Trophoblast cell (in vitro differentiated cells and primary cell): ENCODE results near the gene GLB1L3.

Source experiments
- DNase-seq, 2 donors: peaks; one replicate each; pipeline ENCODE4 v3.0.0-alpha.2; 2016
- H2AFZ ChIP-seq: 2 replicates; pipeline ENCODE4 v1.6.1; 2013; ENCODE audit warnings: low read length, moderate library complexity, mild to moderate bottlenecking; ENCODE audit not compliant: insufficient read depth, poor library complexity
- H2AK5ac ChIP-seq: 2 replicates; pipeline ENCODE4 v1.6.1; 2013; ENCODE audit warnings: mild to moderate bottlenecking, low read length
- H2BK120ac ChIP-seq: 2 replicates; pipeline ENCODE4 v1.6.1; 2013; ENCODE audit warnings: low read length, mild to moderate bottlenecking, moderate library complexity; ENCODE audit not compliant: insufficient read depth, poor library complexity
- H2BK12ac ChIP-seq: 2 replicates; pipeline ENCODE4 v1.6.1; 2013; ENCODE audit warnings: mild to moderate bottlenecking, low read length, moderate library complexity
- H2BK5ac ChIP-seq: 2 replicates; pipeline ENCODE4 v1.6.1; 2013; ENCODE audit warnings: low read length, low read depth, moderate library complexity, mild to moderate bottlenecking; ENCODE audit not compliant: poor library complexity
- H3K14ac ChIP-seq: 2 replicates; pipeline ENCODE4 v1.6.1; 2013; ENCODE audit warnings: mild to moderate bottlenecking, low read length
- H3K18ac ChIP-seq: 2 replicates; pipeline ENCODE4 v1.6.1; 2013; ENCODE audit warnings: mild to moderate bottlenecking, low read length
- H3K23ac ChIP-seq: 2 replicates; pipeline ENCODE4 v1.6.1; 2013; ENCODE audit warnings: low read length
- H3K27ac ChIP-seq: 2 replicates; pipeline ENCODE4 v1.5.1; 2013; ENCODE audit warnings: low read depth, mild to moderate bottlenecking, inconsistent platforms, low read length, moderate library complexity
- H3K27me3 ChIP-seq: 2 replicates; pipeline ENCODE4 v1.6.1; 2013; ENCODE audit warnings: inconsistent platforms, mild to moderate bottlenecking, low read length, moderate library complexity; ENCODE audit not compliant: insufficient read depth
- H3K36me3 ChIP-seq, 2 experiments: 1 replicate in 1 of 2; 2 replicates in 1 of 2; pipeline ENCODE4 v1.6.1; 2013; ENCODE audit warnings: low read length in 2 of 2, mild to moderate bottlenecking in 2 of 2, moderate library complexity in 1 of 2; ENCODE audit not compliant: insufficient read depth in 2 of 2, control insufficient read depth in 1 of 2
- H3K4ac ChIP-seq: 2 replicates; pipeline ENCODE4 v1.6.1; 2013; ENCODE audit warnings: low read depth, mild to moderate bottlenecking, low read length, moderate library complexity
- H3K4me1 ChIP-seq, 2 experiments: 1 replicate in 1 of 2; 2 replicates in 1 of 2; pipeline ENCODE4 v1.6.1; 2013; ENCODE audit warnings: low read length in 2 of 2, mild to moderate bottlenecking in 2 of 2, moderate library complexity in 1 of 2; ENCODE audit not compliant: insufficient read depth in 2 of 2, control insufficient read depth in 1 of 2
- H3K4me2 ChIP-seq: 2 replicates; pipeline ENCODE4 v1.6.1; 2013; ENCODE audit warnings: inconsistent platforms, mild to moderate bottlenecking, low read length, moderate library complexity
- H3K4me3 ChIP-seq: 2 replicates; pipeline ENCODE4 v1.5.1; 2013; ENCODE audit warnings: mild to moderate bottlenecking, low read depth, low read length, inconsistent platforms
- H3K79me1 ChIP-seq: one replicate; pipeline ENCODE4 v1.6.1; 2013; ENCODE audit warnings: low read length
- H3K79me2 ChIP-seq: 2 replicates; pipeline ENCODE4 v1.6.1; 2013; ENCODE audit warnings: low read length, mild to moderate bottlenecking; ENCODE audit not compliant: control insufficient read depth, insufficient read depth, poor library complexity
- H3K9ac ChIP-seq: 2 replicates; pipeline ENCODE4 v1.6.1; 2013; ENCODE audit warnings: mild to moderate bottlenecking, low read length
- H3K9me3 ChIP-seq: 2 replicates; pipeline ENCODE4 v1.6.1; 2013; ENCODE audit warnings: low read depth, mild to moderate bottlenecking, control low read depth, inconsistent platforms, low read length; ENCODE audit not compliant: insufficient read depth
- H4K12ac ChIP-seq: 2 replicates; pipeline ENCODE4 v1.6.1; 2013; ENCODE audit warnings: low read depth, mild to moderate bottlenecking, low read length, moderate library complexity
- H4K8ac ChIP-seq: 2 replicates; pipeline ENCODE4 v1.6.1; 2013; ENCODE audit warnings: low read depth, mild to moderate bottlenecking, low read length, moderate library complexity
- H4K91ac ChIP-seq: one replicate; pipeline ENCODE4 v1.6.1; 2013; ENCODE audit warnings: low read depth, mild to moderate bottlenecking, low read length, moderate library complexity
- WGBS: extraction: QIAGEN DNeasy Blood & Tissue Kit; methylation state at CpG from one replicate; pipeline ENCODE4 v1.1.7; 2013; ENCODE audit warnings: missing lambda C conversion rate; ENCODE audit not compliant: insufficient read length, insufficient coverage; ENCODE audit errors: extremely low coverage; 5-methylcytosine and 5-hydroxymethylcytosine counted together

GLB1L3 gene

DNA sequence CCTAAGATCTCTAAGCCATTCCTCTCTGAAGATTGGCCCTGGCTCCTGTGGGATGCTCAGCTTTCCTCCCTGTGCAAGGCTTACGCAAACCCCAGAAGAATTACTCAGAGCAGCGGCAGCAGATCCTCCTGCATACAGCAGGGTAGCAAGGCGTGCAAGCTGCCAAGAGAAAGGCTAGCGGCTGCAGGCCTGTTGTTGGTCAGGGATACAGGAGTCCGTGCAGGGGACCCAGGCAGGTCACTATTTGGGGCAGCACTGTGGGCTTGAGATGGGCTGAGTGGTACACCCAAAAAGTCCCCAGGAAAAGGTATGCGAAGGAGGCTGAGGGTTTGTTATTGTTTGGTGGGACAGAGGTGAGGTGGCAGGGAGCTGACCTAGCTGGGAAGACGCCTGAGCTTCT lies 57.1 kb downstream of the GLB1L3 start:
- no peak overlapping the region for H4K91ac ChIP-seq
- H3K4ac ChIP-seq: no peak overlapping the region
- H3K27ac ChIP-seq: no peak overlapping the region
- H2BK12ac ChIP-seq: no peak overlapping the region
- peaks cover 4% of the 10 kb centered on the region for H3K27me3 ChIP-seq
- H3K4me2 ChIP-seq: no peak overlapping the region
- no peak overlapping the region for H2AFZ ChIP-seq
- no peak overlapping the region for H4K8ac ChIP-seq
- H3K79me1 ChIP-seq: no peaks in the 10 kb centered on the region
- H3K79me2 ChIP-seq: no peaks in the 10 kb centered on the region
- H3K9me3 ChIP-seq: no peaks in the 10 kb centered on the region
- H3K18ac ChIP-seq: no peak overlapping the region
- no peaks in the 10 kb centered on the region for H3K36me3 ChIP-seq
- H3K4me1 ChIP-seq: peaks cover 5 to 7% of the 10 kb centered on the region in 2 experiments
- H3K14ac ChIP-seq: no peak overlapping the region
- no peak overlapping the region for H4K12ac ChIP-seq
- H3K9ac ChIP-seq: no peak overlapping the region
- no peak overlapping the region for H3K4me3 ChIP-seq
- no peak overlapping the region for H2BK5ac ChIP-seq
- H3K23ac ChIP-seq: no peak overlapping the region
- H2AK5ac ChIP-seq: no peak overlapping the region
- DNase-seq: peak in 1 of 2 donors; percentile 49
- no peak overlapping the region for H2BK120ac ChIP-seq
- WGBS: no CpG with 5 or more reads among the region's 7 CpGs

DNA sequence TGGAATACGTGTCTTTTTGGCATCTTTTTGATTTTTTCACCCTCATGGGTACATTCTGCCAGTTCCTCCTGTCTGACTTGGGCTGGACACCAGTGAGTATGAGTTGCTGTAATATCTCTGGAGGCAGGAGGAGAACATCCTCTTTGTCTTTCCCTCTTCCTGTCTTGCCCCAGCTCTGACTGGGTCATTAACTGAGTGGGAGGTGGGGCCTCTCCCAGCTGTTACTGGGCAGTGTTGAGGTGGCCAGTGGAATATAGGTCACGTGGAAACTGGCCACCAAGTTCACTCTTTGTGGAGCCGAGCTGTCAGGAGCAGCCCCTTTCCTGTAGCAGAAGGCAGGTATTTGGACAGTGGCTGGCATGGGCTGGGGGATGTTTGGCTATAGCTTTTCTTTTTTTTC lies 57.8 kb downstream of the GLB1L3 start:
- no peak overlapping the region for H2AK5ac ChIP-seq
- no peak overlapping the region for H2AFZ ChIP-seq
- no peak overlapping the region for H4K8ac ChIP-seq
- no peak overlapping the region for H3K4ac ChIP-seq
- H3K79me2 ChIP-seq: no peaks in the 10 kb centered on the region
- no peak overlapping the region for H3K4me3 ChIP-seq
- H3K9me3 ChIP-seq: no peaks in the 10 kb centered on the region
- H3K27ac ChIP-seq: no peak overlapping the region
- WGBS: no CpG with 5 or more reads among the region's 3 CpGs
- no peak overlapping the region for H2BK120ac ChIP-seq
- H4K91ac ChIP-seq: no peak overlapping the region
- H3K9ac ChIP-seq: no peak overlapping the region
- no peak overlapping the region for H4K12ac ChIP-seq
- no peak overlapping the region for H2BK5ac ChIP-seq
- no peak overlapping the region for H3K18ac ChIP-seq
- DNase-seq: no peak
- H3K27me3 ChIP-seq: peaks cover 4% of the 10 kb centered on the region
- H3K36me3 ChIP-seq: no peaks in the 10 kb centered on the region
- H3K4me1 ChIP-seq: peaks cover 5 to 7% of the 10 kb centered on the region in 2 experiments
- H3K23ac ChIP-seq: no peak overlapping the region
- H2BK12ac ChIP-seq: no peak overlapping the region
- H3K14ac ChIP-seq: no peak overlapping the region
- H3K79me1 ChIP-seq: no peaks in the 10 kb centered on the region
- no peak overlapping the region for H3K4me2 ChIP-seq

DNA sequence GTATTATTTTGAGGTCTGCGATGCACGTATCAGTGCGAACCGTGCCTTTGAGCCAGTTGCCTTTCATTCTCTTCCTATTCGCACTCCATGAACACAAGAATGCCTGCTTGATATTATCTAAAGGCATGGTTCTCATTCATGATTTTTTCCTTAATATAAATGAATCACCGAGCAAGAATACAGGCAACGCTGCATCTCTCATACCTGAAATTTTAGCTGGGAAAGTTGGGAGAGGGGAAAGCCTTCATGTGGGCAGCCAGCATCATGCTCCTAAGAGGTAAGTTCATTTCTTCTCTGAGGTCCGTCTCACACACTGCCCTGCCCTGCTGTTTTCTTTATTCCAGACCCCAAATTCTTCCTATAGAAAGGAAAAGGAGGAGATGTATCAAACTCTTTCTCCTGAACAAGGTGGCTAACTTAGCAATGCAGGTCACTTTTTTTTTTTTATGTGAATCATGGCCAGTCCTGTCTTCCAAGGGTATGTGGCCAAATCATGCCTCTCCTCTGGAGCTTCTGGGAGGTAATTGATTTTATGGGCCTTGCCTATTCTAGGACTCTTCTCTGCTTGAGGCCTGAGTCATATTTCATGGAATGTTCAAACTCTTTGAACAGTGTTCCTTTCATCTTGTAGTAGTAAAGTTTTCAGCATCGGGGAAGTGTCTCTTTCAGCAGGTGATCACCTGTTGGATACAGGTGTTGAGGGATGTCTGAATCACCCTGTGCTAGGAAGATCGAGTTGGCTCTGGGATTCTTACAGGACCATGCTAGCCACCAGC lies 58.8 kb downstream of the GLB1L3 start:
- Histone ChIP-seq H2BK120ac (no peak overlapping the region), H2BK12ac (no peak overlapping the region), H4K91ac (no peak overlapping the region), H3K79me2 (no peaks in the 10 kb centered on the region), H2AK5ac (no peak overlapping the region), H3K36me3 (no peaks in the 10 kb centered on the region), H3K14ac (no peak overlapping the region), H3K4me2 (no peak overlapping the region), H3K79me1 (no peaks in the 10 kb centered on the region), H3K18ac (no peak overlapping the region), H3K4me1 (peaks cover 5 to 7% of the 10 kb centered on the region in 2 experiments), H3K4me3 (no peak overlapping the region), H4K8ac (no peak overlapping the region), H3K23ac (no peak overlapping the region), H4K12ac (no peak overlapping the region), H2BK5ac (no peak overlapping the region), H3K9me3 (no peaks in the 10 kb centered on the region), H3K4ac (no peak overlapping the region), H3K27me3 (peaks cover 4% of the 10 kb centered on the region), H3K27ac (no peak overlapping the region), H3K9ac (no peak overlapping the region), H2AFZ (no peak overlapping the region)
- peak; percentile 60 to 86 for DNase-seq
- no CpG with 5 or more reads among the region's 10 CpGs for WGBS

DNA sequence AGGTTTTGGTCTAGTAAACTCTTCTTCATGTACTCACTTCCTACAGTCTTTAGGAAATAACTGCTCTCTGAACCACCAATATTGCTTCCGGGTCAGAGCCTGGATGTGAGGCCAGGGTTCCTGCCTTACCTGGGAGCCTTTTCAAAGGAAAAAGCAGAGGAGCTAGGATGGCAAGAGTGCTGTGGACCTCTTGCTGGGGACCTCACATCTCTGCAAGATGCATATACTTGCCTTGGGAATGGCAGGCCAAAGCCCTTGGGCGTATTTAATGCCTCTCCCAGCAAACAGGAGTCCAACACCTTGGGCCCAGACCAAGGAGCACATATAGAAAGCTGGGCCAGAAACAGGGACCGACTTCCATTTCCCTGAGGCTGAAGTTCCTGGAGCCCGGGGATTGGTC lies 60.9 kb downstream of the GLB1L3 start:
- DNase-seq: no peak
- no peaks in the 10 kb centered on the region for H3K9me3 ChIP-seq
- no peak overlapping the region for H4K8ac ChIP-seq
- no peak overlapping the region for H3K4me2 ChIP-seq
- no peak overlapping the region for H3K14ac ChIP-seq
- no peak overlapping the region for H2BK12ac ChIP-seq
- no peaks in the 10 kb centered on the region for H3K79me2 ChIP-seq
- H3K4ac ChIP-seq: no peak overlapping the region
- no CpG with 5 or more reads among the region's 4 CpGs for WGBS
- H2BK5ac ChIP-seq: no peak overlapping the region
- no peak overlapping the region for H3K23ac ChIP-seq
- H4K12ac ChIP-seq: no peak overlapping the region
- peaks cover 4% of the 10 kb centered on the region for H3K27me3 ChIP-seq
- no peak overlapping the region for H3K4me3 ChIP-seq
- H3K27ac ChIP-seq: no peak overlapping the region
- no peaks in the 10 kb centered on the region for H3K79me1 ChIP-seq
- no peaks in the 10 kb centered on the region for H3K36me3 ChIP-seq
- H3K4me1 ChIP-seq: peaks cover under 1 to 3% of the 10 kb centered on the region in 2 experiments
- no peak overlapping the region for H2AFZ ChIP-seq
- no peak overlapping the region for H3K18ac ChIP-seq
- H2AK5ac ChIP-seq: no peak overlapping the region
- H4K91ac ChIP-seq: no peak overlapping the region
- H3K9ac ChIP-seq: no peak overlapping the region
- H2BK120ac ChIP-seq: no peak overlapping the region
